Measurements from ENCODE around the gene NFAT5.

GRCh38 chr16:69712914-69713581, 147.3 kb downstream of the NFAT5 start:
- TF ChIP-seq, protein P1, sequence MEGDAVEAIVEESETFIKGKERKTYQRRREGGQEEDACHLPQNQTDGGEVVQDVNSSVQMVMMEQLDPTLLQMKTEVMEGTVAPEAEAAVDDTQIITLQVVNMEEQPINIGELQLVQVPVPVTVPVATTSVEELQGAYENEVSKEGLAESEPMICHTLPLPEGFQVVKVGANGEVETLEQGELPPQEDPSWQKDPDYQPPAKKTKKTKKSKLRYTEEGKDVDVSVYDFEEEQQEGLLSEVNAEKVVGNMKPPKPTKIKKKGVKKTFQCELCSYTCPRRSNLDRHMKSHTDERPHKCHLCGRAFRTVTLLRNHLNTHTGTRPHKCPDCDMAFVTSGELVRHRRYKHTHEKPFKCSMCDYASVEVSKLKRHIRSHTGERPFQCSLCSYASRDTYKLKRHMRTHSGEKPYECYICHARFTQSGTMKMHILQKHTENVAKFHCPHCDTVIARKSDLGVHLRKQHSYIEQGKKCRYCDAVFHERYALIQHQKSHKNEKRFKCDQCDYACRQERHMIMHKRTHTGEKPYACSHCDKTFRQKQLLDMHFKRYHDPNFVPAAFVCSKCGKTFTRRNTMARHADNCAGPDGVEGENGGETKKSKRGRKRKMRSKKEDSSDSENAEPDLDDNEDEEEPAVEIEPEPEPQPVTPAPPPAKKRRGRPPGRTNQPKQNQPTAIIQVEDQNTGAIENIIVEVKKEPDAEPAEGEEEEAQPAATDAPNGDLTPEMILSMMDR (conservative IDR thresholded peaks at IDR 0.05) = no peak
- no peak for TF ChIP-seq EZH2 (IDR thresholded peaks at IDR 0.05; ENCODE audit: low read depth)

All from PC-9 (cell line).